Activated CD4-positive, alpha-beta T cell treated with anti-CD3 and anti-CD28 coated beads, Interleukin-2, amount 50 U/mL, for 48 hours (primary cell): ENCODE data around the gene SERPINB10.
A peak's percentile ranks its signal among the peaks of the same experiment; 100 is the strongest.
"Not testable (repeated sequence)": the region's sequence is repeated elsewhere in the genome, so short reads cannot be mapped to it uniquely, and the experiment has no call there.

Experiments
- DNase-seq, 2 experiments: peaks; one replicate each; pipeline ENCODE4 v3.0.0-alpha.2; 2020

Gene SERPINB10

DNA sequence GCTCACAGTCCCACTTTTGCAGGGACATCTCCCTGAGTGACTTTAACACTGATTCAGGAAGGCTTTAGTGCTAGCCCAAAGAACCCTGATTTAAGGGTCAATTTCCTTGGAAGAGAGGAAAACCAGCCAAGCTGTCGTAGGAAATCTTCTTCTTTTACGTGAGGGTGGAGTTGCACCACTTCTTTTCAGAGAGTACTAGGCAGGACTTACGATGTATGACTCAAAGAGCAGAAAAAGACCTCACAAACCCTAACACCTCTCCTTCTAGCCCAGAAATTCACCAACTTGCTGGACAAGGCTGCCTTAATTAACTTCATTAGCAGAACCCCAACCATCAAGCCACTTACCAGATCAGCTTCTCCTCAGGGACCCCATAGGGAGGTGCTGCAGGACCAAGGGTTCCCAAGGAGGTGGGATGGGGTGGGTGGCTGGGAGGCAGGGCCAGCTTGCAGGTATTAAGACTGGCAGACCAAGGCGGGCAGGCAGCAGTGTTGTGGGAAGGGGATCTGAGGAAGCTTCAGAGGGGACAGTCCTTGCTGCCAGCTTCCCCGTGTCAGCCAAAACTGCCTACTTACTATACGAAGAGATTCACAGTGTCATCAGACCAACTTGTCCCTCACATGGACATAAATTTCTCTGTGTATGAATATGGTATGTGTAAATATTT is 13.5 kb upstream of the SERPINB10 start:
- no peak for DNase-seq

DNA sequence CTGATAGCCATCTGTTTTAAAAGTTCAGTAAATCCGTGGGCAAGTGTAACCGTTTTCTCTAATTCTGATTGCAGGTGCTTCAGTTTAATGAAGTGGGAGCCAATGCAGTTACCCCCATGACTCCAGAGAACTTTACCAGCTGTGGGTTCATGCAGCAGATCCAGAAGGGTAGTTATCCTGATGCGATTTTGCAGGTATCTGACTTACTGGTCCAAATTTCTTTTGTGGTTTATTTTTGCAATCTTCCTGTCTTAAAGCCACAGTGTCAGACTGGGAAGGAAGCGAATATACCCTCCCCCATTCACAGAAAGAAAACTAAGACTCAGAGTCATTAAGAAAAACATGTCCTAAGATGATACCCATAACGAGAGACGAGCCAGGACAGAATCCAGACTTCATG is 12.6 kb upstream of the SERPINB10 start:
- no peak for DNase-seq

DNA sequence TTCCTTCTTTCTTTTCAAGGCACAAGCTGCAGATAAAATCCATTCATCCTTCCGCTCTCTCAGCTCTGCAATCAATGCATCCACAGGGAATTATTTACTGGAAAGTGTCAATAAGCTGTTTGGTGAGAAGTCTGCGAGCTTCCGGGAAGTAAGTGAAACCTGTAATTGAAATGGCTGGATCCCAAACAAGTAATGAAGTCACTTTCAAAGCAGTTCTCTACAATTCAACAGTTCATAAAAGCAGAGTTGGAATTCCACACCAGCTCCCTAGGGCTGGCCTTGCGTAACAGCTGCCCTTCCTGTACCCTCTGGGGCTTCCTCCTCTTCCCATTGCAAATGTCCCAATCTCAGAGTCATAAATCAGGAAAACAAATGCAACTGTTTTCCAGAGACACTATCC is 10.7 kb upstream of the SERPINB10 start:
- DNase-seq: no peak

DNA sequence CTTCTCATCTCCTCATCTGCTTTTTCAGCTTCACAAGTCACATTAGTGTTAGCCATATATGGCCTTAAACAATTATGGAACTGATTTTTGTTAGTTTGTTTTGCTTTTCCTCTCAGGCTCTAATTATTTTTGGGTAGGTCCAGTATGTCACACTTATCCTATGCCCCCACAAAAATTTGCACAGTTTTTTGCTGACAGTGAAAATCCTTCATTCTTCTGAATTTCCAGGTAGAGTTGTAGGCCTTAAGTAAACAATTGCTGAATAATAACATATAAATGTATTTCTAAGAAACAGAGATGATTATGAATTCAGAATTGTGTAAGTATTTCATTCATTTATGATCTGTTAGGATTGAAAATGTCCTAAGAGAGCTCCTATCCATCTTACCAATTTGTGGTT is 8.6 kb upstream of the SERPINB10 start:
- no peak for DNase-seq

DNA sequence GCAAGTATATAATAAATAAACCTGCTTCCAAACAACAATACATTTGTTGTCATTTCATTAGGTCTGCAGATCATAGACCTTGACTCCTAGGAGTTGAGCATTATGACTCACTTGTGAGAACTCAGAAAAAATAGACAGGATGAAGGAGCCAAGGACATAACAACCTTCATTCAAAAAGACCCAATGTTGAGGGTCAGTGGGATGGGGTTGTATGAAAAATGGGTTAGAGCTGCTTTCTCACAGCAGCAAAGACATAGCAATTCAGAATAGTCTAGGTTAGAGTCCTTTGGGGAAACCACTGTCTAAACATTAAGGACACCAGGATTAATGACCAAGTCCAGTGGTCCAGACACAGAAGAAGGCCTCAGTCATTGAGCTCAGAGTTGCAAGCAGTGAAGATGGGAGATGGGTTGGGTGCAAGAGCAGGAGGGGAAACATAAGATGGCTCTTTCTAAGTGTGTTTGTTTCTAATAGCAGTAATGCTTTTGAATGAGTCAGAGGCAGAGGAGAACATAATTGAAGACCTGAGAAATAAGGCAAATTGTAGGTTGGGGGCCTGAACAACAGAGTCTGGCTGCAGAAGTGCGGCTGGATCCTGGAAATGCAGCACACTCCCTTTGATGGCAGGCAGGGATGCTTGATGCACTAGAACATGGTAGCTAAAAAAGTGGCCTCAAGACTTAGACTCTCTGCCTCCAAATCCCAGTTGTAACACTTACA is 3.7 kb upstream of the SERPINB10 start:
- DNase-seq: no peak

DNA sequence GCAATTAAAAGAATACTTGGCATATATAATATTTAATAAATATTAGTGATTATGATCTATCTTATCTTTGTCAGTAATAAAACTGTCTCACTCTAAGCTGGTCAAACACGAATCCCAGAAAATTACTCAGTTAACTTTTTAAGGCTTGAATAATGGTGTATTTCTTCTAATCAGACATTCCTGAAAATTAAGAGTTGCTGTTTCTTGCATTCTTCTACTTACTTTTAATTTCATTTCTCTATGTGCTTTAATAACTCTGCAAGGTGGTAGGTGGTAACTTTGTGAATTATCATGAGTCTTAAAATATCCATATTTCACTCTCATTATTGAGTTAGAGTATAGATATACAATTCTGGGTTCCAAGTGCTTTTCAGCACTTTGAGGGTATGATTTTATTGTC is 3.1 kb upstream of the SERPINB10 start:
- no peak for DNase-seq

DNA sequence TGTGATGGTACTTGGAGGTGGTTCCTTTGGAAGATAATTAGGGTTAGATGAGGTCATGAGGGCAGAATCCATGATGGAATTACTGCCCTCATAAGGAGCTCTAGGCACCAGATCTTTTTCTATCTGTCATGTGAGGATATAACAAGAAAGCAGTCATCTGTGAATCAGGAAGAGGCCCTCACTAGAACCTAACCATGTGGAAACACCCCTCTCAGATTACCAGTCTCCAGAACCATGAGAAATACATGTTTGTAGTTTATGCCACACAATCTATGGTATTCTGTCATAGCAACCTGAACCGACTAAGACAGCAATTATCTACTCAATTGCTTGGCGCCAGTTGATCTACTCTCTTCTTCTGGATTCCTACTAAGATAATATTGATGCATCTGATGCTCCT is 2.4 kb upstream of the SERPINB10 start:
- no peak for DNase-seq

DNA sequence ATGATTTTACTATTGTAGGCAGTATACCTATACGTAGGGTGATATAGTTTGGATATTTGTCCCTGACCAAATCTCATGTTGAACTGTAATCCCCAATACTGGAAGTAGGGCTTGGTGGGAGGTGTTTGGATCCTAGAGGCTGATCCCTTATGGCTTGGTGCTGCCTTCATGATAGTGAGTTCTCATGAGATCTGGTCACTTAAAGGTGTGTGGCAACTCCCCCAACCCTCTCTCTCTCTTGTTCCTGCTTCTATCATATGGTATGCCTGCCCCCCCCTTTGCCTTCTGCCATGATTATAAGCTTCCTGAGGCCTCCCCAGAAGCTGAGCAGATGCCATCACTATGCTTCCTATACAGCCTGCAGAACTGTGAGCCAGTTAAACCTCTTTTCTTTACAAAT is 1.7 kb upstream of the SERPINB10 start:
- DNase-seq: no peak

DNA sequence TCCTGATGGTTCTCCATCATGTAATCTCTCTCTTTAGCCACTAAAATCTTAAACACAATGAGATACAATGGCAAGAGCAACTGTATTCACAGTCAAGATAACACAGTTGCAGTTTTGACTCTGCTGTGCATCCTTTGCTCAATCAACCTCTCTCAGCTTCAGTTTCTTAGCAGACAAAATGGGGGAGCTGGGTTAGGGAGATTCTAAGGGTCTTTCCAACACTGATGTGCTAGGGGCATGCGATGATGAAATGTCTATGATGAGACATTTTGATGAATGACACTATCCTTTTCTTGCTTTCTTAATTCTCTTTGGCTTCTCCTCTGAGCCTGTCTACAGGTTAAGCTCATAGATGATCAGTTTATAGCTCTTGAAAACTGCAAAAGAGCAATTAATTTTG is 1.1 kb downstream of the SERPINB10 start:
- no peak for DNase-seq

DNA sequence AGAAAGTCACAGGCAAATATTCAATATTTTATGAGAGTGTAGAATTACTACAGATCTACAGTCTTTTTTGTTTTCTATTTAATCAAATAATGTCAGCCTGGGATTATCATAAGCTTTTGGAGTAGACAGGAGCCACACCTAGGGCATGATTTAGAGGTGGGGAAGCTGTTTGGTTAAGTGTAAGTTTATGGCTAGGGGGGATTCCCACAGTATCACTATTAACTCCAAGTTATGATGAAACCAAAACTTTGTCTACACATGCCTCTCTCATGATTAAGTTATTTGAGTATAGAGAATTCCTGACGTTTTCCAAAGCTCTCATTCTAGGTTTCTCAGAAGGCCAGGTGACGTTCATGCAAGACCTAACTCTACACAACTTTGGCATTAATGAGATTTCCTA is 2.1 kb downstream of the SERPINB10 start:
- DNase-seq: no peak

DNA sequence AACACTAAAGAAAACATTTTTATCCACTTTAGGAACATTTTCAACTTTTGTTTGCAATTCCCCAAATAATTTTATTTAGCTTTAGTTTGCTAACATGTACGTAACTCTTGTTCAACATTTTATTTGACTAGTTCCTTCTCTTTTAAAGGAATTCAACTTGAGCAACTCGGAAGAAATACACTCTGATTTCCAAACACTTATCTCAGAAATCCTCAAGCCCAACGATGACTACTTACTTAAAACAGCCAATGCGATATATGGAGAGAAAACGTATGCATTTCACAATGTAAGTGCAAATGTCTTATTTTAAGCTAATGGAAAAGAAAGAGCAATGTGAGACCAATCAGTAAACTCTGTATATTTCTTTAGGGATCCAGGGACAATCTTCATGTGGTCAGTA is 10.1 kb downstream of the SERPINB10 start:
- no peak for DNase-seq

DNA sequence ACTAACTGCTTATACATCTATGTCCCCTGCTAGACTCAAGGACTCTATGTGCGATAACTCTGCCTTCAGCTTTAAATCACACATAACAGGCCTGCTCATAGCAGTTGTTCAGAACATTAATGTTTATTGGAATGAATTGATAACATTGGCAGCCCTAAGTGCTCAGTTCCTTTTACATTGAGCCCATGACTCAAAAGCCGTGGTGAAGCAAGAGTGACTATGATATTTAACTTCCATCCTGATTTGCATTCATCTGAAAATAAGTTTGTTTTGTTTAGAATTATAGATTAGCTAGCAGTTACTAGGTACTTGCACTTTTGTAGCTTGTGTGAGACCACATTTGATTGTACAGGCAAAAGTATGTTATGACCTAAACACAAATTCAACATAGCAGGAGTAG is 14.3 kb downstream of the SERPINB10 start:
- no peak for DNase-seq

DNA sequence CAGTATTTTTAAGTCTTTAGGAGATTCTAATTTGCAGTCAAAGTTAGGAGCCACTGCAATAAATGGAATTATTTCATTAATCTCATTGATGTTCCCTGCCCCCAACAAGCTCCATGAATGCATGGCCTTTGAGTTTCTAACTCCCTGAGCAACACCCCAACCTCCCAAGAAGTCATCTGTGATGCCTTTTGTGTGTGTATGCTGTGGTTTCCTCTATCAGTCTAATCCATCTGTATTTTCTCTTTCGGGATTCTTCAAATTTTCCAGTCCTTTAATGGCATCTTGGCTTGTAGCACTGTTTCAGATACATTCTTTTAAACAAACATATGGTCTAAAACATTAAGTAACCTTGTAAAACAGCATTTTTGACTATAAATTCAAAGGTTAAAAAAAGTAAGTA is 16.8 kb downstream of the SERPINB10 start:
- DNase-seq: no peak

DNA sequence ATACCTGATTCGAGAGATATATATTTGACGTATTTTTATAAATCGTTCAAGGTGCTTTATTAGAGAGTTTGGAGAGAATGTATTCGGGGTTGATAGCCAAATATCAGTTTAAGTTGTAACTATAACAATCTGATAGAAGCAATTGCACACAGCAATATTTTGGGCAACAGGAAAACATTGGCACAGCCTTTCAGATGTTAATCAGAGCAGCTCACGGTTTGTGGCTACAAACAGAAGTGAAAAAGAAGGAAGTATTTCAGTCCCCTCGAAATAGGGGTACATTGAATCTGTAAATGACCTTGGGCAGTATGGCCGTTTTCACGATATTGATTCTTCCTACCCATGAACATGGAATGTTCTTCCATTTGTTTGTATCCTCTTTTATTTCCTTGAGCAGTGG is 20.6 kb downstream of the SERPINB10 start:
- DNase-seq: no peak

DNA sequence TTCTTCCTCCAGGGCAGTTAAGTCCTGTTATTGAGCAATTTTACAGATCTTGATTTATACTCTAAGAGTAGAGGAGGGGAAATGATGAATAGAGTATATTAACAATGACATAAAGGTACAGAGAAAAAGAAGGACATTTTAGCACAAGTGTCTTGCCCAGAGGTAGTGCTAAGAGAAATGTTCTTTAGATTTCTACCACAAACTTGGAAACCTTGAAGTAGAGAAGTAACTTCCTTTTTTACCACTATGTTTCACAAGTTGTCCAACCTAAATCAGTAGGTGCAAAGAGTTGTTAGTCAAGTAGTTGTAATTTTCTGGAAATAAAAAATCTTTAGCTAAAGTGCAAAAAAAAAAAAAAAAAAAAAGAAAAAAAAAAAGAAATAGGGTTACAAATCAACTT is 21.6 kb downstream of the SERPINB10 start:
- not testable (repeated sequence) for DNase-seq

DNA sequence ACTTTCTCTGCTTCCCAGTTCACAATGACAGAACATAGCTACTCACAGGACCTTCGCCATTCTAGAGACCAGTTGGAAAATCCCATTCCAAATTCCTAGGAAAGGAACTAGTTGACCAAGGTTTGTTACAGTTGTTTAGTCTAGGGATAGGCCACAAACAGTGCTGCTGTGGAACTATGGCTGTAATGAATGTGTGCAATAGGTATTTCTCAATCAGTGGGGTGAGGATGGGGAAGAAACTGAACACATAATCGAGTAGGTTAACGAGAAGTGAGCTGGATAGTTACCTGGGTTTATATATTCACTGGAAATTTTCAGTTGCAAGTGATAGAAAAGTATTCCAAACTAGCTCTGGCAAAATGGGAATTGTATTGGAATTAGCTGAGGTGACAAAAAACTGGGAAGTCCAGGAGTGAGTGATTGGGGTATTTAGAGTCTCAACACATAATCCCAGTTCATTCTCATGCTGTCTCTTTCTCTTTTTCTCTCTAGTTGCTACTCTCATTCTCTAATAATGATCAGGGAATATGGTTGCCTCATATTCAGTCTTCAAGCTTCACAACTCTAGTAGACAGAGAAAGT is 23.1 kb downstream of the SERPINB10 start:
- no peak for DNase-seq

DNA sequence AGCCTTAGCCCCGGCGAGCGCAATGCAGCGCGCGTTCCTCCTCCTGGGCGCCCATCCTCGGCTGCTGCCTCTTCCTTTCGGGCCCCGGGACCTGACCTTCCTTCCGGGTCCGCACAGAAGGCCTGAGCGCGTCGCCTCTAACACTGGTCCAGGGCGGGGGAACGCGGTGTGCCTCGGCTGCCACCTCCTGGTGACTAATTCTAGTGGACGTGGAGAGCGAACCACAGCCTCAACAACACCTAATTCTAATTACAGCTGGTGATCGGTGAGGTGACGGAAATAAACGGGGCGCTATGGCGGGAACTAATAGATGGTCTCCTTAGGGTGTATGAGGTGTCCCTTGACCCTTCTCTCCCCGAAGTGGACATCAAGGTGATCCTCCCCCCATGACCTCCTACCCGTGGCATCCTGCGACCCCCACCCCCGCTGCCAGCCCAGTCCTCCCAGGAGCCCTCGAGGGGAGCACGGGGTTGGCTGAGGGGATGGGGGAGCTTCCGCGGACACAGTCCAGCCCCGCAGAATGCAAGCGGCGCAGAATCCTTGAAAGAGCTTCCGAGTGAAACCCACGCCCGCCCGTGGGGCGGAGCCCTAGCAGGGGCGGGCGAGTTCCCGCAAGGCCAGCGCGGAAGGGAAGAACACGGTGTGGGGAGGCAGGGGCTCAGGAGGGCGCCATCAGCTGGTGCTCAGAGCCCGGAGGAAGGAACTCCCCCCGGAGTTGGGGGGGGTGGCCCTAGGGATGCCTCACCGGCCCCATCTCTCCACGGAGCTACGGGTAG is 28.6 kb downstream of the SERPINB10 start:
- peak; percentile 72 to 80 for DNase-seq

DNA sequence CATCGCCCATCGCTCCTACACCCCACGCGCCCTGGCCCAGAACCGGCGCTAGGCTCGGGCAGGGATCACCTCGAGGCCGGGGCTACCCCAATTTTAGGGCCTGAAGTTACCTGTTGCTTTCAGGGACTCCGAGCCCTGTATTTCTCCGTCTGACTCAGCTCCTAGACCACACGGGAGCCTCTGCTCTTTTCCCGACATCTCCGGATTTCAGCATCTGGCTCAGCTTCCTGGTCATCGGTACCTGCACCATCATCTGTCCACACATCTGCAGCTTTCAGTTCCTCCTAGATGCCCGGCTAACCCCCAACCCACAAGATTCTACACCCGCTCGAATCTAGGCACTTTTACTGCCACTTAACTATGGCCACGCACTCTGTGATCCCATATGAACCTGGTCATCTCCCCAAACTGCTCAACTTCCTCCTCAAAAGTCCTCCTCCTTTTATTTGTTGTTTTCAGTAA is 29.2 kb downstream of the SERPINB10 start:
- DNase-seq: no peak

DNA sequence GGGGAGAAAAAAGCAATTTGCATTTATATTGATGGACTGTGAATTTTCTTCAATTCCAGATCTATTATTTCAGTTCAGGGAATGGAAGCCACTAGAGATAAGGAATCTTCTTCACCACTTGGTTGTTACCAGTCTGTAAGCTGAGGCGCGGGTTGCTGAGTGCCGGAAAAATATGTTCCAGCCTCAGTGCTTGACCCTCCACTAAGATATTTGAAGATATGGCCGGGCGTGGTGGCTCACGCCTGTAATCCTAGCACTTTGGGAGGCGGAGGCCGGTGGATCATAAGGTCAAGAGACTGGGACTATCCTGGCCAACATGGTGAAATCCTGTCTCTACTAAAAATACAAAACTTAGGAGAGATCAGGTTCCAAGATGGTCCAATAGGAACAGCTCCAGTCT is 32.2 kb downstream of the SERPINB10 start:
- no peak for DNase-seq

DNA sequence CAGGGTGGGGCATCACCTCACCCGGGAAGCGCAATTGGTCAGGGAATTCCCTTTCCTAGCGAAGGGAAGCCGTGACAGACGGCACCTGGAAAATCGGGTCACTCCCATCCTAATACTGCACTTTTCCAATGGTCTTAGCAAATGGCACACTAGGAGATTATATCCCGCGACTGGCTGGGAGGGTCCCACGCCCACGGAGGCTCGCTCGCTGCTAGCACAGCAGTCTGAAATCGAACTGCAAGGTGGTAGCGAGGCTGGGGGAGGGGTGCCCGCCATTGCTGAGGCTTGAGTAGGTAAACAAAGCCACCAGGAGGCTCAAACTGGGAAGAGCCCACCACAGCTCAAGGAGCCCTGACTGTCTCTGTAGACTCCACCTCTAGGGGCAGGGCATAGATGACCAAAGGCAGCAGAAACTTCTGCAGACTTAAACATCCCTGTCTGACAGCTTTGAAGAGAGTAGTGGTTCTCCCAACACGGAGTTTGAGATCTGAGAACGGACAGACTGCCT is 32.8 kb downstream of the SERPINB10 start:
- DNase-seq: not testable (repeated sequence)

DNA sequence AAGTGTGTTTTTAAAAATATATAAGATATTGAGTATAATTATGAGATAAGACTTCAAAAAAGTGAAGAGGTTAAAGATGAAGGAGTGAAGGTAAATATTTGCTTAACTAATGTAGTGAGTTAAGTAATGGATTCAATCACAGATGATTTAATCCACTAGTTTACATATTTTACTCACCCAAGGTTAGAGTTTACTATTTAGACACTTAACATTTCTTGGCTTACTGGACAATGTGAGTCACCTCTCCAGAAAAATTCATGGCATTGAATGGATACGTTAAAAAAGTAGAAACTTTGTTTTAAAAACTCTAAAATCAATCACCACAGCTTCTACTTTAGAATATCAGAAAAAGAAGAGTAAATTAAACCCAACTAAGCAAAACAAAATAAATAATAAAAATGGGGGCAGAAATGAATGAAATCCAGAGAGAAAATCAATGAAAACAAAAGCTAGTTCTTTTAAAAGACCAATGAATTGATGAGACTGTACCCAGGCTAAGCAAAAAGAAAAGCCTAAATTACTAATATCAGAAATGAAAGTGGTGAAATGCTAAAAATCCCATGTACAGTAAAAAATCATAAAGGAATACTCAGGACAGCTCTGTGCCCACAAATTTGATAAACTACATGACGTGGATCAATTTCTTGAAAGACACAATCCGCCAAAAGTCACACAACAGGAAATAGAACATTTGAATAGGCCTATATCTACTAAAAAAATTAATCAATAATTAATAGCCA is 39.5 kb downstream of the SERPINB10 start:
- DNase-seq: no peak

DNA sequence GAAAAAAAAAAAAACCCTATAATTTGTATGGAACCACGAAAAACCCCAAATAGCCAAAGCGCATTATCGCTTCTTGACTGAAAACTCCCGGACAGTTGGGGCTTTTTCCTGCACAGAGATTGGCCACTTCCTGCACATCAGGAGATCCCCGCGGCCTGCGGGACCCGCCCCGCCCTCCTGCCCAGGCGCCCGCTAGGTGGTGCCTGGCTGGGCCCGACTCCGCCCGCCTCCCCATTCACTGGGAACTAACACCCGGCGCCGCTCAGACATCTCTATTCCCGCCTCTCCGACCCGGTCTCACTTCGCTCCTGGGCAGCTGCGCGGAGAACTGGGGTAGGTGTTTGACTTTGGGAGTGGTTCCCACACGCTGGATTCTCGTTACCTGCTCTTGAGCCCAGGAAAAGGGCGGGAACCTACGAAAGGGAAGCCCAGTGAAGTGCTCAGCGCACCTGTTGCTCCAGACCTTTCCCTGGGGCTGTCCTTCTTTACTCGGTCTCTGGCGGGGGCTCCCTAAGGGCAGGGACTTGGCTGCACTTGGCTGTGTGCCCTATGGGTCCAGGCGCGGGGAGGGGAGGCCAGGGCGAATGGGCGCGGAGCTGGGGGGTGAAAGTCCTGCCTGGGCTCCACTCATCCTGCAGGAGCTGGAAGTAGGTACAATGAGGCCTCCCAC is 41.4 kb downstream of the SERPINB10 start, which contains the start of gene HMSD:
HMSD (plus strand) TSS at position 234 of the 670 bp plus-strand sequence. CDS start 4,155 bp downstream, outside the sequence.
- peak; percentile 73 to 82 for DNase-seq
